ENCODE results near the gene SEC14L5. TPM values are rescaled to one million over a fixed set of nuclear protein-coding genes. Genes with fewer than 3 reads are reported as not detected.
A peak's percentile ranks its signal among the peaks of the same experiment; 100 is the strongest.

SEC14L5 gene
- total and polyA plus RNA-seq, 10 donors: 0.06 to 0.94 (median 0.26) TPM; not detected in 1

GRCh38 chr16:4981473-4981872 is 23.3 kb downstream of the SEC14L5 start:
- no peak for DNase-seq
- no peaks in the 10 kb centered on the region for H3K36me3 ChIP-seq
- no peak overlapping the region for H3K4me3 ChIP-seq
- 68 to 75% (median 72%) methylated on average over 7 of the region's 7 CpGs for WGBS, 5 donors
- H3K9me3 ChIP-seq: peaks cover 0 to 20% (median 5%) of the 10 kb centered on the region in 8 donors
- TF ChIP-seq CTCF (IDR thresholded peaks at IDR 0.05 in 8 of 11, conservative IDR thresholded peaks at IDR 0.05 in 3 of 11) (no peak), POLR2AphosphoS5 (IDR thresholded peaks at IDR 0.05) (no peak), POLR2A (IDR thresholded peaks at IDR 0.05) (no peak)
- no peak overlapping the region for H3K27ac ChIP-seq
- H3K27me3 ChIP-seq (replicated peaks in 1 of 7): peaks cover 0 to 43% (median 5%) of the 10 kb centered on the region in 7 donors
- peaks cover 0 to under 1% (median 0%) of the 10 kb centered on the region in 6 donors for H3K4me1 ChIP-seq
- intact Hi-C loops (cut with DNase I; ENCODE audit: low total_unique reads): no loop called here

GRCh38 chr16:4982056-4982867 is 24.1 kb downstream of the SEC14L5 start:
- Histone ChIP-seq H3K4me3 (no peak overlapping the region), H3K36me3 (no peaks in the 10 kb centered on the region), H3K27me3 (replicated peaks in 1 of 7) (peaks cover 0 to 51% (median 12%) of the 10 kb centered on the region in 7 donors), H3K4me1 (peaks cover 0 to under 1% (median 0%) of the 10 kb centered on the region in 6 donors), H3K9me3 (peaks cover 0 to 20% (median 3%) of the 10 kb centered on the region in 8 donors), H3K27ac (no peak overlapping the region)
- WGBS, 5 donors: 44 to 65% (median 53%) methylated on average over 16 to 20 of the region's 20 CpGs
- intact Hi-C loops (cut with DNase I; ENCODE audit: low total_unique reads): no loop called here
- TF ChIP-seq CTCF (IDR thresholded peaks at IDR 0.05 in 8 of 11, conservative IDR thresholded peaks at IDR 0.05 in 3 of 11) (no peak), POLR2AphosphoS5 (IDR thresholded peaks at IDR 0.05) (no peak), POLR2A (IDR thresholded peaks at IDR 0.05) (no peak)
- DNase-seq: peak; percentile 22

GRCh38 chr16:4984174-4984990 is 26.3 kb downstream of the SEC14L5 start:
- intact Hi-C loops (cut with DNase I; ENCODE audit: low total_unique reads): no loop called here
- H3K27me3 ChIP-seq (replicated peaks in 1 of 7): peaks cover 5 to 69% (median 34%) of the 10 kb centered on the region in 7 donors
- WGBS, 5 donors: 70 to 76% (median 75%) methylated on average over 5 of the region's 5 CpGs
- TF ChIP-seq POLR2AphosphoS5 (IDR thresholded peaks at IDR 0.05): no peak
- TF ChIP-seq CTCF (IDR thresholded peaks at IDR 0.05 in 8 of 11, conservative IDR thresholded peaks at IDR 0.05 in 3 of 11): no peak
- TF ChIP-seq POLR2A (IDR thresholded peaks at IDR 0.05): no peak
- H3K9me3 ChIP-seq: peaks cover 0 to 31% (median 3%) of the 10 kb centered on the region in 8 donors
- no peak overlapping the region for H3K4me3 ChIP-seq
- no peak overlapping the region for H3K27ac ChIP-seq
- peaks cover 0 to 10% (median 0%) of the 10 kb centered on the region in 6 donors for H3K4me1 ChIP-seq
- H3K36me3 ChIP-seq: no peaks in the 10 kb centered on the region
- no peak for DNase-seq

- intact Hi-C loops (cut with DNase I; ENCODE audit: low total_unique reads): no loop called here
- no peaks in the 10 kb centered on the region for H3K36me3 ChIP-seq
- WGBS, 5 donors: 3 to 13% (median 5%) methylated on average over 3 to 10 of the region's 10 CpGs
- no peak for DNase-seq
- no peak overlapping the region for H3K4me3 ChIP-seq
- no peak for TF ChIP-seq CTCF (IDR thresholded peaks at IDR 0.05 in 8 of 11, conservative IDR thresholded peaks at IDR 0.05 in 3 of 11)
- TF ChIP-seq POLR2A (IDR thresholded peaks at IDR 0.05): no peak
- no peak for TF ChIP-seq POLR2AphosphoS5 (IDR thresholded peaks at IDR 0.05)
- H3K9me3 ChIP-seq: peaks cover 0 to 31% (median 3%) of the 10 kb centered on the region in 8 donors
- peaks cover 0 to 10% (median 0%) of the 10 kb centered on the region in 6 donors for H3K4me1 ChIP-seq
- peaks cover 5 to 86% (median 43%) of the 10 kb centered on the region in 7 donors for H3K27me3 ChIP-seq (replicated peaks in 1 of 7)
- no peak overlapping the region for H3K27ac ChIP-seq
Observed at GRCh38 chr16:4987250-4987579, 29.1 kb downstream of the SEC14L5 start.

Data from spleen (tissue), 11 donors.